Measurements from ENCODE around the gene CHPT1.
"Not testable (repeated sequence)": the region's sequence is repeated elsewhere in the genome, so short reads cannot be mapped to it uniquely, and the experiment has no call there.

Gene CHPT1

DNA sequence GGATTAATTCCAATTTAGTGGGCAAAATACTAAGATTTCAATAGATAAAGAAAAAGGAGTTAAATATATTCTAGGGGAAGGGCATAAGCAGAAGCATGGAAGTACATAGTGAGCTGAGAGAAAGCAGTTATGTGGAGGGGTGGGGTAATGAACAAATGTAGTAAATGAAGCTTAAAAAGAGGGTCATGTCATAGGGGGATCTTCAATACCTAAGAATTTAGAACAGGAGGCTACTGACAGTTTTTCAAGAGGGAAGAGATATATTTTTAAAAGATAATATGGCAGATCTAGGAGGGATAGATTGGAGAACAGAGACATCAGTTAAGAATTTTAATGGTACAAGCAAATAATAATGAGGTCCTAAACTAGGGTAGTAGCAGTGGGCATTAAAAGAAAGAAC is 32.4 kb downstream of the CHPT1 start:
- no peak for DNase-seq

- no peak for DNase-seq
Measured at GRCh38 chr12:101732318-101732717, 34.9 kb downstream of the CHPT1 start.

DNA sequence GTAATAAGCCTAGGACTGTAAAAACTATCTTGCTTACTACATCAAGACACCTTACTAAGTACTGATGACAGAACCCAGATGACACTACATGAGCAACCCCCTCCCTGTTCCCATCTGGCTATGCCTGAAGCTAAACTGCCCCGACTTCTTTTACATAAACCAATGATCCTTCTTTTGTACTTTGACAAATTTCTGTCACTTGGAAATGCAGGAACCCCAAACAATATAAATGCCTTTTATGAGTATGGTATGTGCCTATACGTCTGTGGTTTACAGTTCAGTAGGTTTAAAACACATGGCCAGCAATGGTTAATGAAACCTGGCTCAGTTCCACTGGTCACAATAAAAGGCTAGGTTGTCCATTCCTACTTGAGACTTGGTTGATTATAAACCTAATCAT is 35.7 kb downstream of the CHPT1 start:
- no peak for DNase-seq

DNA sequence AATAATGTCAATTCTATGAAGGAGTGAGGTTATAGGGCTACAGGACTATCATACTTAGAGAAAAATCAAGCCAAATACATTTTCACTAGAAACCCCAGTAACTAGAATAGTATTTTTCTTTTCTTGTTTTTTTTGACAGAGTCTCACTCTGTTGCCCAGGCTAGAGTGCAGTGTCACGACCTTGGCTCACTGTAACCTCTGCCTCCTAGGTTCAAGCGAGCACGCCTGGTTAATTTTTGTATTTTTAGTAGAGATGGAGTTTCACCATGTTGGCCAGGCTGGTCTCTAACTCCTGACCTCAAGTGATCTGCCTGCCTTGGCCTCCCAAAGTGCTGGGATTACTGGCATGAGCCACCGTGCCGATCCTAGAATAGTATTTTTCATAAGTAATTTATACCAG is 37.0 kb downstream of the CHPT1 start:
- not testable (repeated sequence) for DNase-seq

- DNase-seq = no peak
Measured at GRCh38 chr12:101737476-101737875, 40.0 kb downstream of the CHPT1 start.

GRCh38 chr12:101738920-101739665 is 41.7 kb downstream of the CHPT1 start, which contains the start of gene SYCP3:
Gene SYCP3 (minus strand): TSS chr12:101739462. CDS start chr12:101737935, 1,527 bp downstream.
- no peak for DNase-seq

GRCh38 chr12:101740566-101740965 is 43.1 kb downstream of the CHPT1 start:
- no peak for DNase-seq

DNA sequence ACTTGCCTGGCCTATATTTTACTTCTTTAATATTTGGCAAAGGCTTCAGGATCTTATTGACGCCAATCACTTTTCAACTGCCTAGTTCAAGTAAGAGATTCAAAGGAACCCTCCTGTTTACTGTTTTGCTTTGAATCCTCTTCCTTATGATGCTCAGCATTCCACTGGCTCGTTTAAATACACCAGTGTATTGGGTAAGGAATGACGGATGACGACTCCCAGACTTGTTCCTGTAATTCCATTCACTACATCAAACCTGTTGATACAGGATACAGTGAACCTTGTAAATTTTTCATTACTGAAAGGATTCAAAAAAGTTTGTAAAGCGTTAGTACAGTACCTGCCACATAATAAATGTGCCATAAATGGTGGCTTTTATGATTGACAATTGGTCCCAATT is 43.5 kb downstream of the CHPT1 start:
- DNase-seq = no peak

DNA sequence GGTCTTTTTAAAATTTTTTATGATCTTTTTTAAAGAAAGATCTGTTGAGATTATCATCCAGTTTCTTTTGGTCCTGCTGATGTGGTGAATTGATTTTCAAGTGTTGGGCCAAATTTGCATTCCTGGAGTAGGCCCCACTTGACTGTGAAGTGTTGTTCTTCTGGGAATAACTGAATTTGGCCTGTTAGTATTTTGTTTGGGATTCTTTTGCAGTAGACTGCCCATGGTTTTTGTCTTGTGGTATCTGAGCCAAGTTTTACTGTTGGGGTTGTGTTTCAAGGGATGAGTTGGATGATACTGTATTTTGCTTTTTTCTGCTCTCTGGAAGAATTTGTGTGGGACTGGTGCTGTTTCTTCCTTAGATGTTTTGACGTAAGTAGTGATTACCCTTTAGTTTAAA is 45.8 kb downstream of the CHPT1 start:
- DNase-seq = no peak

DNA sequence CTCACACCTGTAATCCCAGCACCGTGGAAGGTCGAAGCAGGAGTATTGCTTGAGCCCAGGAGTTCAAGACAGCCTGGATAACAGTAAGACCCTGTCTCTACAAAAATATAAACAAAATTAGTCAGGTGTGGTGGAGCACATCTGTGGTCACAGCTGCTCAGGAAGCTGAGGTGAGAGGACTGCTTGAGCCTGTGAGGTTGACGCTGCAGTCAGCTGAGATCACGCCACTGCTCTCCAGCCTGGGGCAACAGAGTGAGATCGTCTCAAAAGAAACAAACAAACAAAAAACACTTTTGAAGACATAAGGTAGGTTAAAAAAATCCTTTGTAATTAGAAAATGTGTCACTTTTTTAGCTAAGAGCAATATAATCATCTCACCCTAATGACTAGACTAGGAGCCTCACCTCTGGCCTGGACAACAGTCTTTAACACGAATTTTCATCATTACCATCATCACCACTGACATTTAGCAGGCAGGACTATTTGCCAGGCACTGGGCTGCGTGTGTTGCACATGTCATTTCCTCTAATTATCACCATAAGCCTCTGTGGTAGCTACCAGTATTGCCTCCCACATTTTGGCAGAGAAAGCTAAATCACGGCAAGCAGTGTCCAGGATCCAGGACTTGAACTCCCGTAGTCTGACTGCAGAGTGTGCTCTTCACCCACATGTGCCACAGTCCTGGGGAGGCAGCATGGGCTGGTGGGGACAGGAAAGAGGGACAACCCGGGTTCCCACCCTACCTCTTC is 46.5 kb downstream of the CHPT1 start:
- DNase-seq = no peak

- no peak for DNase-seq
Measured at GRCh38 chr12:101745481-101745880, 48.0 kb downstream of the CHPT1 start.

DNA sequence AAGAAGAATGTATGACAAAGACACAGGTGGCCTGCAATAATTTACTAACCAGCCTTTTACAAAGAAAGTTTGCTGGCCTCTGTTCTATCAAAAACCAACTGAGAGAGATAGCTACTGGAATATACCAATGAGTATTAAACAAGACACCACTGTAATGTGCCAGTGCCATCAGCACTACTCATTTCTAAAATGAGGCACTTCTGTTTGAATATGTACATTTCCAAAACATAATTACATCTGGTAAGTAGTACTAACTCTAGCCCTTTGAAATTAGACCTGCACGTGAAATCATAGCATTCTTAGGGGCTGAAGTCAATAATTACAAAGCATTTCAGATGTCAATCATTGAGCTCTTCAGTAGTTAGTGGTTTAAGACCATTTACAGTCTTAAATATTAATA is 48.8 kb downstream of the CHPT1 start:
- DNase-seq = no peak

GRCh38 chr12:101746661-101747060 is 49.2 kb downstream of the CHPT1 start:
- no peak for DNase-seq

GRCh38 chr12:101747697-101748096 is 50.3 kb downstream of the CHPT1 start:
- DNase-seq = no peak

DNA sequence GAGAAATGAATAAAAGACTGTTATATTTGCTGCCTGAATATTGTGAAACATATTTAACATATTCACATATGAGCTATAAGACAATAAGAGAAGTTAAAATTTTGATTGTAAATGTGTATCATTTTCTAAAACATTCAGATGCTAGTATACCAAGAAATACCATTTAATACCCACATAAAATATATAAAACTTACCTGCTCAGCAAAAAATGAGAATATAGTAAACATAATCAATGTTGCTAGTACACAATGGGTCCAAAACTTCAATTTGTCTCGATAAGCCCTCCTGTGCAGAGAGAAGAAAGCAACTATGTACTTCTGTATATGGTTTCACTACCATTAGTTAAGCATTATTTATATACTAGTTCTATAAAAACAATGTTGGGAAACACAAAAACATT is 51.5 kb downstream of the CHPT1 start:
- no peak for DNase-seq

DNA sequence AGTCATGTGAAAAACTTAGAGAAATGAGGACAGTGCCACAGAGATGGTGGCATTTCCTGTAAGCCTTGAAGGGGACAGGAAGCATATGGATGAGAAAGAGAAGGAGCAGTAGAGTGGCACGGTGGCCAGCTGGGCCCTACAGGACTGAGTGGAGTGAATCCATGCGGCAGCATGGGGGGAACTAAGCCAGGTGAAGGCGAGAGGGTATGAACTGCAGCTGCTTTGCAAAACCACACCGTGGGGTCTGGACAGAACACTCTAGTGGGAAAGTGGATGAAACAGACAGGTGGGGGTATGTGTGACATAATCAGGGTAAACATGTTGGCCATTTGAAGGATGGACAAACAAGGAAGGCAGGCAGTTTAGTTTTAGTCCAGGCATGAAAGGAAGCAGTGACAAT is 52.2 kb downstream of the CHPT1 start:
- DNase-seq = no peak

- no peak for DNase-seq
Measured at GRCh38 chr12:101750152-101750551, 52.7 kb downstream of the CHPT1 start.

DNA sequence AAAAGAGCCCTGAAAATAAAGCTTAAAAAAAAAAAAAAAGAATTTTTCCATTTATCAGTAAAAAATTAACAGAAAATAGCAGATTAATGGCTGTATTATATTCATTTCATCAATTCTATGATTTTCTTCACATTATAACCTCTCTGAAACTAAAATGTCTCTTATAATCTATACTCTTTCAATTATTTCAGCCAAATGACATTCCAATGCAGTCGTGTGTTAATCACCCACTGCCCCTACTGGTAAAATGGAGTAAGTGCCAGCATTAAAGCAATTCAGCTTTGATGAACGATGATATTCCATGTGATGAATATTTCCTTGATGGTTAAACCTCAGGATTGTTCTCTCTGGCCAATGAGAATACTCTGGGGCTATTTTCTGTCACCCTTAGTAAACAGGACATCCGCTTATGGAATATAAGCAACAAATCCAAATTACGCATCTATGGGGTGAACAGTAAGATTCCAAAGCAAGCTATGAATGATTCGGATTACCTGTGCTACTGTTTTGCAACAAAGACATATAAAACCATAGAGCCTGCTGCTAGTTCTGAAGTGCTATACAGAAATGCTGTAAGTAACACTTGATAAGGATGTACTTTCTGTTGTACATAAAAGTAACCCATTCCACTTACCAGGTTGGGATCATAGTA is 62.1 kb downstream of the CHPT1 start:
- DNase-seq = peak; percentile 8

- no peak for DNase-seq
Measured at GRCh38 chr12:101761350-101761749, 63.9 kb downstream of the CHPT1 start.

DNA sequence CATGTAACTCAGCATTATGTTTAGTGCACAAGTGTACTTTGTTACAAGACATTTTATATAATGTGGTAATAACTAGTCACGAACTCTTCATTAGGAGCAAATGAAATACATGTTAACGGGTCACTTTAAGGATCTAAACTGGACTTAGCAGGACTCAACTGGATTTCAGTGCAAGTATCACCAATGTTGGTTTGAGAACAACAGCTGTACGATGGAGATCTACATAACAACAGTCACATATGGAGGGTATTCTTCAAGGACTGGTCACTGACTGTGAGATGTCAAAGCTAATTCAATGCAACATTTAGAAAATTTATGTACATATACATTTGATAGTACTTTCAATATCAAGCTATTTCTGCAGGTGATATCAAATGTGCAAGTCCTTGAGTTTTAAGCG is 64.3 kb downstream of the CHPT1 start:
- no peak for DNase-seq

DNA sequence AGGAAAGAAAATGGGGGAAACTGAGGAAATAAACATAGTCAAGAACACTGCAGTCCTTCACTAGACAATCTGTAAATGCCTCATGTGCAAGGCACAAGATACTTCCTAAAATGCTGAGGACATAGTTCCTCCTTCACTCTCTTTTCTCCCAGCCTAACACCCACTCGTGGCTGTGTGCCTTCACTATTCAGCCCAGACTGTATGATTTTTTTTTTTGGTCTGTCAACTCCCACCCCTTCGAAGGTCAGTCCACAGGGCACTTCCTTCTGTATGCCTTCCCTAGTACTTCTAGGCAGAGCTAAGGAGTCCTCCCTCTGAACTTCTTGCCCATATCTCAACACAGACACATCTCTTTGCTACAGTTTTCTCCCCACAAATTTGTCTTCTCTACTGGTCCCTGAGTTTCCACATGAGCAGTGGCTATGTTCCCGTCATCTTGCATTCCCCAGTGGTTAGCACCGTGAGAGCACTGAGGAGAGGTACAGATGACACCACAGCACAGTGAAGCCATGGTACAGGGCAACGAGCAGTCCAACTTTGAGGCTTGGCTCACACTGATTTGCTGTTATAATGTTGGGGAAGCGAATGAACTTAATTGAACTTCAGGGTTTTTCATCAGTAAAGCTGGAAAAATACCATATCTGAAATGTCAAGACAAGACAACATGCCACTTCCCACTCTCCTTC is 65.9 kb downstream of the CHPT1 start:
- no peak for DNase-seq

DNA sequence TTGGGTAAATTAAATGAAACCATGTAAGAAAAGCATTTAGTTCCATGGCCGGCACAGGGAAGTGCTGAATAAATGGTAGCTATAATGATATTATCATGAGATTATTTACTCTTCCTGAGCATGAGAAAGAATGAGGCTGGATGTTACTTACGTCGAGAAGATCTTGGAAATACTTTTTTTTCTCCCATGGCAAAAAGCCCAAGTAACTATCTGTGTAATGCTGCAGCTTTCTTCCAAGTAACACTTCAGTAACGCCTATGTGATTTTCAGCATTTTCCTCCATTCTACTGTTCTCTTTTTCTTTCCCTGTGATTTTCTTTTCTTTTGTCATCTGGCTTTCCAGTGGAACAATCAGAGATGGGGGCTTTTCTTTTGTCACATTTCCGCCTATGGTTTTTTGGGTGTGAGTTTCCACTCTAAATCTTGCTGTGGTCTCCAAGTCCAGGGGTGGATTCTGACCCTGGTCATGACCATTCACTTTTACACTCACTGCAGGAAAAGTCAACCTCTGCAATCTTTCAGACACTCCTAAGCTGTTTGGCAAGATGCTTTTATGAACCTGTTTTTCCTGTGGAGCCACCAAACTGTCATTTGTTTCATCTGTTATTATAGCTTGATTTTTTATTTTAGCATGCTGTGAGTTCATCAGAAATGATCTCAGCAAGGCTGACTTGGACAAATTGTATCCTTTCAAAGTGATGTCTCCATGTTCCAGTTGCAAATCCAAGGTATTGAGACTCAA is 66.8 kb downstream of the CHPT1 start:
- DNase-seq = no peak

DNA sequence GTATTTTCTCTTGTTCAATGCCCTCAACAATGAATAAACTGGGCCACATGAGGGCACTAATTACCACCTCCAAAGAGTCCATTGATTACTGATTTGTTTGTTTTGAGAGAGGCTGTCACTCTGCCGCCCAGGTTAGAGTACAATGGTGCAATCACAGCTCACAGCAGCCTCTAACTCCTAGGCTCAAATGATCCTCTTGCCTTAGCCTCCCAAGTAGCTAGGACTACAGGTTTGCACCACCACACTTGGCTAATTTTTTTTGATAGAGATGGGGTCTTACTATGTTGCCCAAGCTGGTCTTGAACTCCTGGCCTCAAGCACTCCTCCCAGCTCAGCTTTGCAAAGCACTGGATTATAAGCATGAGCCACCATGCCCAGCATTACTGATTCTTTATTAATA is 70.1 kb downstream of the CHPT1 start:
- no peak for DNase-seq

All from NCI-H146 (cell line).